ENCODE measurements around the gene GALNT7. TPM values are rescaled to one million over a fixed set of nuclear protein-coding genes. Genes with fewer than 3 reads are reported as not detected.

Gene GALNT7
- total and polyA plus RNA-seq, 2 of the 13 experiments (the other 11 are each of a cell fraction or from before 2014, with no cell fraction given) = 0.08 to 0.13 TPM

GRCh38 chr4:173370477-173371291 is 202.1 kb downstream of the GALNT7 start, which contains the start of gene SAP30 (continued):
- TF ChIP-seq, protein P1, sequence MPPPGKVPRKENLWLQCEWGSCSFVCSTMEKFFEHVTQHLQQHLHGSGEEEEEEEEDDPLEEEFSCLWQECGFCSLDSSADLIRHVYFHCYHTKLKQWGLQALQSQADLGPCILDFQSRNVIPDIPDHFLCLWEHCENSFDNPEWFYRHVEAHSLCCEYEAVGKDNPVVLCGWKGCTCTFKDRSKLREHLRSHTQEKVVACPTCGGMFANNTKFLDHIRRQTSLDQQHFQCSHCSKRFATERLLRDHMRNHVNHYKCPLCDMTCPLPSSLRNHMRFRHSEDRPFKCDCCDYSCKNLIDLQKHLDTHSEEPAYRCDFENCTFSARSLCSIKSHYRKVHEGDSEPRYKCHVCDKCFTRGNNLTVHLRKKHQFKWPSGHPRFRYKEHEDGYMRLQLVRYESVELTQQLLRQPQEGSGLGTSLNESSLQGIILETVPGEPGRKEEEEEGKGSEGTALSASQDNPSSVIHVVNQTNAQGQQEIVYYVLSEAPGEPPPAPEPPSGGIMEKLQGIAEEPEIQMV (CRISPR knock-in tag; IDR thresholded peaks at IDR 0.05; ENCODE audit: low read depth) = no peak
- TF ChIP-seq THRA (CRISPR knock-in tag; IDR thresholded peaks at IDR 0.05; ENCODE audit: borderline replicate concordance) = no peak; the same call in 1 of the 2 replicates
- TF ChIP-seq ELK4 (CRISPR knock-in tag; IDR thresholded peaks at IDR 0.05; ENCODE audit: borderline replicate concordance) = no peak
- no peak for TF ChIP-seq HES4 (CRISPR knock-in tag; IDR thresholded peaks at IDR 0.05; ENCODE audit: borderline replicate concordance)
- no peak for TF ChIP-seq PRPF4 (IDR thresholded peaks at IDR 0.05; ENCODE audit: low read depth, low read length, poor library complexity, severe bottlenecking)
- TF ChIP-seq, protein P2, sequence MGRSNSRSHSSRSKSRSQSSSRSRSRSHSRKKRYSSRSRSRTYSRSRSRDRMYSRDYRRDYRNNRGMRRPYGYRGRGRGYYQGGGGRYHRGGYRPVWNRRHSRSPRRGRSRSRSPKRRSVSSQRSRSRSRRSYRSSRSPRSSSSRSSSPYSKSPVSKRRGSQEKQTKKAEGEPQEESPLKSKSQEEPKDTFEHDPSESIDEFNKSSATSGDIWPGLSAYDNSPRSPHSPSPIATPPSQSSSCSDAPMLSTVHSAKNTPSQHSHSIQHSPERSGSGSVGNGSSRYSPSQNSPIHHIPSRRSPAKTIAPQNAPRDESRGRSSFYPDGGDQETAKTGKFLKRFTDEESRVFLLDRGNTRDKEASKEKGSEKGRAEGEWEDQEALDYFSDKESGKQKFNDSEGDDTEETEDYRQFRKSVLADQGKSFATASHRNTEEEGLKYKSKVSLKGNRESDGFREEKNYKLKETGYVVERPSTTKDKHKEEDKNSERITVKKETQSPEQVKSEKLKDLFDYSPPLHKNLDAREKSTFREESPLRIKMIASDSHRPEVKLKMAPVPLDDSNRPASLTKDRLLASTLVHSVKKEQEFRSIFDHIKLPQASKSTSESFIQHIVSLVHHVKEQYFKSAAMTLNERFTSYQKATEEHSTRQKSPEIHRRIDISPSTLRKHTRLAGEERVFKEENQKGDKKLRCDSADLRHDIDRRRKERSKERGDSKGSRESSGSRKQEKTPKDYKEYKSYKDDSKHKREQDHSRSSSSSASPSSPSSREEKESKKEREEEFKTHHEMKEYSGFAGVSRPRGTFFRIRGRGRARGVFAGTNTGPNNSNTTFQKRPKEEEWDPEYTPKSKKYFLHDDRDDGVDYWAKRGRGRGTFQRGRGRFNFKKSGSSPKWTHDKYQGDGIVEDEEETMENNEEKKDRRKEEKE (IDR thresholded peaks at IDR 0.05) = no peak
- 0 out of 2 replicates have a peak, but pooled peaks have one; percentile 25 for TF ChIP-seq SP5 (CRISPR knock-in tag; IDR thresholded peaks at IDR 0.05; ENCODE audit: borderline replicate concordance, low read depth)
- peak; percentile 50 for TF ChIP-seq ZNF883 (CRISPR knock-in tag; IDR thresholded peaks at IDR 0.05; ENCODE audit: not compliant biosample characterization)
- TF ChIP-seq, protein P3, sequence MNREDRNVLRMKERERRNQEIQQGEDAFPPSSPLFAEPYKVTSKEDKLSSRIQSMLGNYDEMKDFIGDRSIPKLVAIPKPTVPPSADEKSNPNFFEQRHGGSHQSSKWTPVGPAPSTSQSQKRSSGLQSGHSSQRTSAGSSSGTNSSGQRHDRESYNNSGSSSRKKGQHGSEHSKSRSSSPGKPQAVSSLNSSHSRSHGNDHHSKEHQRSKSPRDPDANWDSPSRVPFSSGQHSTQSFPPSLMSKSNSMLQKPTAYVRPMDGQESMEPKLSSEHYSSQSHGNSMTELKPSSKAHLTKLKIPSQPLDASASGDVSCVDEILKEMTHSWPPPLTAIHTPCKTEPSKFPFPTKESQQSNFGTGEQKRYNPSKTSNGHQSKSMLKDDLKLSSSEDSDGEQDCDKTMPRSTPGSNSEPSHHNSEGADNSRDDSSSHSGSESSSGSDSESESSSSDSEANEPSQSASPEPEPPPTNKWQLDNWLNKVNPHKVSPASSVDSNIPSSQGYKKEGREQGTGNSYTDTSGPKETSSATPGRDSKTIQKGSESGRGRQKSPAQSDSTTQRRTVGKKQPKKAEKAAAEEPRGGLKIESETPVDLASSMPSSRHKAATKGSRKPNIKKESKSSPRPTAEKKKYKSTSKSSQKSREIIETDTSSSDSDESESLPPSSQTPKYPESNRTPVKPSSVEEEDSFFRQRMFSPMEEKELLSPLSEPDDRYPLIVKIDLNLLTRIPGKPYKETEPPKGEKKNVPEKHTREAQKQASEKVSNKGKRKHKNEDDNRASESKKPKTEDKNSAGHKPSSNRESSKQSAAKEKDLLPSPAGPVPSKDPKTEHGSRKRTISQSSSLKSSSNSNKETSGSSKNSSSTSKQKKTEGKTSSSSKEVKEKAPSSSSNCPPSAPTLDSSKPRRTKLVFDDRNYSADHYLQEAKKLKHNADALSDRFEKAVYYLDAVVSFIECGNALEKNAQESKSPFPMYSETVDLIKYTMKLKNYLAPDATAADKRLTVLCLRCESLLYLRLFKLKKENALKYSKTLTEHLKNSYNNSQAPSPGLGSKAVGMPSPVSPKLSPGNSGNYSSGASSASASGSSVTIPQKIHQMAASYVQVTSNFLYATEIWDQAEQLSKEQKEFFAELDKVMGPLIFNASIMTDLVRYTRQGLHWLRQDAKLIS (CRISPR knock-in tag; IDR thresholded peaks at IDR 0.05) = no peak
- TF ChIP-seq NFKB2 (CRISPR knock-in tag; IDR thresholded peaks at IDR 0.05; ENCODE audit: borderline replicate concordance) = peak; percentile 86; the same call in 1 of the 2 replicates

Measured in HepG2 (cell line).